Liver (tissue), 9 donors: ENCODE measurements around the gene SRSF8. TPM values are rescaled to one million over a fixed set of nuclear protein-coding genes. Genes with fewer than 3 reads are reported as not detected.

Source experiments
- DNase-seq: peaks from one replicate; pipeline ENCODE4 v3.0.0-alpha.2; 2017; ENCODE audit warnings: low spot score
- H3K27ac ChIP-seq, 2 donors: one replicate each; pipeline ENCODE4 v1.7.0; 2013; ENCODE audit warnings: inconsistent platforms in 2 of 2, low read length in 2 of 2, control low read depth in 1 of 2, low read depth in 1 of 2, mild to moderate bottlenecking in 1 of 2
- H3K27me3 ChIP-seq, 4 donors: one replicate each; pipeline versions ENCODE4 v1.6.1 to v1.7.0; 2013; ENCODE audit warnings: low read length in 3 of 4, inconsistent platforms in 1 of 4, mild to moderate bottlenecking in 1 of 4, moderate library complexity in 1 of 4; ENCODE audit not compliant: control insufficient read depth in 4 of 4, insufficient read depth in 4 of 4
- H3K36me3 ChIP-seq, 4 donors: one replicate each; pipeline versions ENCODE4 v1.6.1 to v1.7.0; 2013; ENCODE audit warnings: low read length in 3 of 4, mild to moderate bottlenecking in 3 of 4, low read depth in 1 of 4, moderate library complexity in 1 of 4; ENCODE audit not compliant: control insufficient read depth in 4 of 4, insufficient read depth in 3 of 4
- H3K4me1 ChIP-seq, 4 donors: one replicate each; pipeline versions ENCODE4 v1.6.1 to v1.7.0; 2013; ENCODE audit warnings: low read length in 3 of 4, mild to moderate bottlenecking in 3 of 4, moderate library complexity in 1 of 4; ENCODE audit not compliant: control insufficient read depth in 4 of 4, insufficient read depth in 4 of 4
- H3K4me3 ChIP-seq, 3 donors: one replicate each; pipeline versions ENCODE4 v1.6.1 to v1.7.0; 2013; ENCODE audit warnings: low read length in 3 of 3, control low read depth in 1 of 3, low read depth in 1 of 3, mild to moderate bottlenecking in 1 of 3
- H3K9ac ChIP-seq, 2 donors: one replicate each; pipeline ENCODE4 v1.7.0; 2013; ENCODE audit warnings: low read length in 2 of 2, mild to moderate bottlenecking in 2 of 2, moderate library complexity in 2 of 2, control low read depth in 1 of 2, low read depth in 1 of 2
- H3K9me3 ChIP-seq, 4 donors: one replicate each; pipeline versions ENCODE4 v1.6.1 to v1.7.0; 2013; ENCODE audit warnings: low read length in 3 of 4; ENCODE audit not compliant: control insufficient read depth in 4 of 4
- EGR1 ChIP-seq, 2 donors: IDR thresholded peaks; 2 replicates each; pipeline ENCODE4 v1.6.1; 2016 to 2018; ENCODE audit warnings: antibody characterized with exemption in 2 of 2, low read depth in 2 of 2
- FOXA1 ChIP-seq: IDR thresholded peaks from 2 replicates; pipeline ENCODE4 v1.6.1; 2016; ENCODE audit warnings: antibody characterized with exemption
- FOXA2 ChIP-seq: IDR thresholded peaks from 2 replicates; pipeline ENCODE4 v1.6.1; 2016; ENCODE audit warnings: antibody characterized with exemption
- GABPA ChIP-seq, 2 donors: IDR thresholded peaks in 1 of 2; conservative IDR thresholded peaks in 1 of 2; 2 replicates each; pipeline ENCODE4 v1.6.1; 2016; ENCODE audit warnings: antibody characterized with exemption in 2 of 2, mild to moderate bottlenecking in 1 of 2, moderate library complexity in 1 of 2
- HNF4A ChIP-seq, 2 donors: conservative IDR thresholded peaks; 2 replicates each; pipeline ENCODE4 v1.6.1; 2016; ENCODE audit warnings: antibody characterized with exemption in 2 of 2, mild to moderate bottlenecking in 2 of 2
- HNF4G ChIP-seq: IDR thresholded peaks from 2 replicates; pipeline ENCODE4 v1.6.1; 2016; ENCODE audit warnings: antibody characterized with exemption
- JUND ChIP-seq, 2 donors: IDR thresholded peaks; 2 replicates each; pipeline ENCODE4 v1.6.1; 2016; ENCODE audit warnings: antibody characterized with exemption in 2 of 2
- NR2F2 ChIP-seq: IDR thresholded peaks from 2 replicates; pipeline ENCODE4 v1.6.1; 2016; ENCODE audit warnings: antibody characterized with exemption
- RAD21 ChIP-seq, 2 donors: IDR thresholded peaks; 2 replicates each; pipeline ENCODE4 v1.6.1; 2016; ENCODE audit warnings: antibody characterized with exemption in 2 of 2, mild to moderate bottlenecking in 2 of 2
- SP1 ChIP-seq: IDR thresholded peaks from 2 replicates; pipeline ENCODE4 v1.6.1; 2018; ENCODE audit warnings: antibody characterized with exemption, mild to moderate bottlenecking
- TAF1 ChIP-seq: conservative IDR thresholded peaks from 2 replicates; pipeline ENCODE4 v1.6.1; 2016; ENCODE audit warnings: antibody characterized with exemption, mild to moderate bottlenecking
- YY1 ChIP-seq: IDR thresholded peaks from 2 replicates; pipeline ENCODE4 v1.6.1; 2016; ENCODE audit warnings: antibody characterized with exemption, mild to moderate bottlenecking
- WGBS: extraction: QIAGEN DNeasy Blood & Tissue Kit; methylation state at CpG from one replicate; pipeline ENCODE4 v1.1.7; 2013; 5-methylcytosine and 5-hydroxymethylcytosine counted together
- polyA plus RNA-seq, 2 donors: library from polyadenylated mRNA; stranded (reverse) in 1 of 2; unstranded in 1 of 2; fragments of 200-250 nt in 1 of 2; fragments of >200 nt in 1 of 2; fragmentation: Nextera tagmentation in 1 of 2; extraction: Ambion mirVana in 1 of 2; gene quantifications; one replicate each; pipeline versions ENCODE4 v1.2.1 to v1.2.3, GENCODE V29; 2013 to 2015
- total RNA-seq, 2 donors: library from RNA; depleted of rRNA; stranded (reverse); fragments of >200 nt; gene quantifications; one replicate each; pipeline ENCODE4 v1.2.3, GENCODE V29; 2014
- TF ChIP-seq, protein P1 (sequence below): fragments of 150-350 bp; IDR thresholded peaks from 2 replicates; pipeline ENCODE4 v1.5.1; 2017; ENCODE audit warnings: improper control_type of control experiment, low read depth, low read length; ENCODE audit not compliant: missing input control
- TF ChIP-seq, protein P2 (sequence below): IDR thresholded peaks from 2 replicates; pipeline ENCODE4 v1.6.1; 2016; ENCODE audit warnings: antibody characterized with exemption
- TF ChIP-seq, protein P3 (sequence below): IDR thresholded peaks from 2 replicates; pipeline ENCODE4 v1.6.1; 2016; ENCODE audit warnings: antibody characterized with exemption
- TF ChIP-seq, protein P4 (sequence below): IDR thresholded peaks from 2 replicates; pipeline ENCODE4 v1.6.1; 2016; ENCODE audit warnings: antibody characterized with exemption
- donor health status: healthy.
- donor health status: healthy.
- donor health status: healthy.
- donor health status: healthy.
- donor health status: healthy.

SRSF8 gene
- total and polyA plus RNA-seq, 4 donors: 15.4 to 31.8 (median 17.8) TPM

DNA sequence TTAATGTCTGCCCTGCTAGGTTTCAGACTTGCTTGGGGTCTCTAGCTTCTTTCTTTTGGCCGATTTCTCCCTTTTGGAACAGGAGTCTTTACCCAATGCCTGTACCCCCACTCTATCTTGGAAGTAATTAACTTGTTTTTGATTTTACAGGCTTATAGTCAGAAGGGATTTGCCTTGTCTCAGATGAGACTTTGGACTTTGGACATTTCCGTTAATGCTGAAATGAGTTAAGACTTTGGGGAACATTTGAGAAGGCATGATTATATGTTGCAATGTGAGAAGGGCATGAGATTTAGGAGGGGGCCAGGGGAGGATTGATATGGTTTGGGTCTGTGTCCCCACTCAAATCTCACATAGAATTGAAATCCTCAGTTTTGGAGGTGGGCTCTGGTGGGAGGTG is 12.4 kb upstream of the SRSF8 start:
- DNase-seq: no peak
- no peak overlapping the region for H3K27ac ChIP-seq

DNA sequence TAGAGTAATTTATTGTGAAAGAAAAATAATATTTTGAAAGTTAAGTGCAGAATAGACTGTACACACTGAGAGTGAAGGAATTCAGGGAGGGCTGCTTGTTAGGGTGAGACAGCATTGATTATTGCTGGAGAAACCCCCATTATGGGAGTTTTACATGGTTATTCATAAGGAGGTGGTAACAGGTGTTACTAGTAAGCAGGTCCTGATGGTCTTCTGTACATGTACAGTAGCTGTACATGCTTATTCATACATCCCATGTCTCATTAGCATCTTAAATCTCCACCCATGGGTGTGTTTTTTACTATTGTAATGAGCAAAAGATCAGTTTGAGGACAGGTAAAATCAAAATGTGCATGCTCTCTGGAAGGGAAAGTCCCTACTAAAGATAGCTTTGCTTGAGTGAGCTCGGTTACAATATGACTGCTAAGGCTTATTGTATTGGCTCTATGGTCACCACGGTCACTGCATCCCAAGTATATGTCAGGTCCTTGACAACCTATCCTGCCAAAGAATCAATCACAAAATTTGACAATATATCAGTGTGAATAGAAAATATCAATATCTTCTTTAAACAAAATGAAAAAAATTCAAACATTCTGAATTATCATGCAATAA is 11.3 kb upstream of the SRSF8 start:
- TF ChIP-seq HNF4G (no peak), TAF1 (no peak), FOXA1 (no peak), GABPA (IDR thresholded peaks at IDR 0.05 in 1 of 2, conservative IDR thresholded peaks at IDR 0.05 in 1 of 2) (no peak), FOXA2 (no peak), NR2F2 (no peak), SP1 (no peak), RAD21 (IDR thresholded peaks at IDR 0.05) (no peak), JUND (IDR thresholded peaks at IDR 0.05) (no peak), YY1 (no peak), HNF4A (conservative IDR thresholded peaks at IDR 0.05) (no peak), EGR1 (IDR thresholded peaks at IDR 0.05; ENCODE audit: low read depth in 2 of 2) (no peak)
- TF ChIP-seq, protein P1, sequence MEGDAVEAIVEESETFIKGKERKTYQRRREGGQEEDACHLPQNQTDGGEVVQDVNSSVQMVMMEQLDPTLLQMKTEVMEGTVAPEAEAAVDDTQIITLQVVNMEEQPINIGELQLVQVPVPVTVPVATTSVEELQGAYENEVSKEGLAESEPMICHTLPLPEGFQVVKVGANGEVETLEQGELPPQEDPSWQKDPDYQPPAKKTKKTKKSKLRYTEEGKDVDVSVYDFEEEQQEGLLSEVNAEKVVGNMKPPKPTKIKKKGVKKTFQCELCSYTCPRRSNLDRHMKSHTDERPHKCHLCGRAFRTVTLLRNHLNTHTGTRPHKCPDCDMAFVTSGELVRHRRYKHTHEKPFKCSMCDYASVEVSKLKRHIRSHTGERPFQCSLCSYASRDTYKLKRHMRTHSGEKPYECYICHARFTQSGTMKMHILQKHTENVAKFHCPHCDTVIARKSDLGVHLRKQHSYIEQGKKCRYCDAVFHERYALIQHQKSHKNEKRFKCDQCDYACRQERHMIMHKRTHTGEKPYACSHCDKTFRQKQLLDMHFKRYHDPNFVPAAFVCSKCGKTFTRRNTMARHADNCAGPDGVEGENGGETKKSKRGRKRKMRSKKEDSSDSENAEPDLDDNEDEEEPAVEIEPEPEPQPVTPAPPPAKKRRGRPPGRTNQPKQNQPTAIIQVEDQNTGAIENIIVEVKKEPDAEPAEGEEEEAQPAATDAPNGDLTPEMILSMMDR: no peak
- TF ChIP-seq, protein P2, sequence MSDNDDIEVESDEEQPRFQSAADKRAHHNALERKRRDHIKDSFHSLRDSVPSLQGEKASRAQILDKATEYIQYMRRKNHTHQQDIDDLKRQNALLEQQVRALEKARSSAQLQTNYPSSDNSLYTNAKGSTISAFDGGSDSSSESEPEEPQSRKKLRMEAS: no peak
- TF ChIP-seq, protein P3, sequence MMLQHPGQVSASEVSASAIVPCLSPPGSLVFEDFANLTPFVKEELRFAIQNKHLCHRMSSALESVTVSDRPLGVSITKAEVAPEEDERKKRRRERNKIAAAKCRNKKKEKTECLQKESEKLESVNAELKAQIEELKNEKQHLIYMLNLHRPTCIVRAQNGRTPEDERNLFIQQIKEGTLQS: no peak
- TF ChIP-seq, protein P4, sequence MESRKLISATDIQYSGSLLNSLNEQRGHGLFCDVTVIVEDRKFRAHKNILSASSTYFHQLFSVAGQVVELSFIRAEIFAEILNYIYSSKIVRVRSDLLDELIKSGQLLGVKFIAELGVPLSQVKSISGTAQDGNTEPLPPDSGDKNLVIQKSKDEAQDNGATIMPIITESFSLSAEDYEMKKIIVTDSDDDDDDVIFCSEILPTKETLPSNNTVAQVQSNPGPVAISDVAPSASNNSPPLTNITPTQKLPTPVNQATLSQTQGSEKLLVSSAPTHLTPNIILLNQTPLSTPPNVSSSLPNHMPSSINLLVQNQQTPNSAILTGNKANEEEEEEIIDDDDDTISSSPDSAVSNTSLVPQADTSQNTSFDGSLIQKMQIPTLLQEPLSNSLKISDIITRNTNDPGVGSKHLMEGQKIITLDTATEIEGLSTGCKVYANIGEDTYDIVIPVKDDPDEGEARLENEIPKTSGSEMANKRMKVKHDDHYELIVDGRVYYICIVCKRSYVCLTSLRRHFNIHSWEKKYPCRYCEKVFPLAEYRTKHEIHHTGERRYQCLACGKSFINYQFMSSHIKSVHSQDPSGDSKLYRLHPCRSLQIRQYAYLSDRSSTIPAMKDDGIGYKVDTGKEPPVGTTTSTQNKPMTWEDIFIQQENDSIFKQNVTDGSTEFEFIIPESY: no peak
- WGBS: 45% methylated on average over 2 of the region's 2 CpGs
- Histone ChIP-seq H3K27ac (no peak overlapping the region), H3K9me3 (no peaks in the 10 kb centered on the region), H3K36me3 (no peaks in the 10 kb centered on the region), H3K4me1 (no peaks in the 10 kb centered on the region), H3K27me3 (no peaks in the 10 kb centered on the region), H3K9ac (no peak overlapping the region), H3K4me3 (no peak overlapping the region)
- no peak for DNase-seq

More for the DNA sequence above, 12.4 kb upstream of the SRSF8 start:
- H3K4me3 ChIP-seq: no peak overlapping the region
- H3K9ac ChIP-seq: no peak overlapping the region
- TF ChIP-seq RAD21 (IDR thresholded peaks at IDR 0.05): no peak
- TF ChIP-seq HNF4A (conservative IDR thresholded peaks at IDR 0.05): peak in 1 of 2 donors; percentile 9
- TF ChIP-seq TAF1: no peak
- TF ChIP-seq, protein P3: no peak
- no peaks in the 10 kb centered on the region for H3K27me3 ChIP-seq
- H3K4me1 ChIP-seq: no peaks in the 10 kb centered on the region
- no peaks in the 10 kb centered on the region for H3K9me3 ChIP-seq
- WGBS: 54% methylated on average over 2 of the region's 2 CpGs
- H3K36me3 ChIP-seq: no peaks in the 10 kb centered on the region
